Gastrocnemius medialis (tissue), 4 donors: ENCODE results near the gene FAM118B. TPM values are rescaled to one million over a fixed set of nuclear protein-coding genes. Genes with fewer than 3 reads are reported as not detected.

ENCODE experiments used
- ATAC-seq, 2 donors: fragments of 150-250 bp; one replicate each; pipeline ENCODE4 v1.9.1; 2016
- DNase-seq, 2 donors: peaks; one replicate each; pipeline ENCODE4 v3.0.0-alpha.2; 2019
- H3K27ac ChIP-seq, 4 donors: fragments of 200-600 bp; sonication (generic); 1 replicate in 1 of 4; 2 replicates in 3 of 4; pipeline ENCODE4 v1.5.1; 2016 to 2018; ENCODE audit warnings: mild to moderate bottlenecking in 2 of 4, moderate library complexity in 1 of 4
- H3K27me3 ChIP-seq, 3 donors: fragments of 200-600 bp; sonication (generic) in 2 of 3; 1 replicate in 1 of 3; 2 replicates in 2 of 3; pipeline versions ENCODE4 v1.5.1 to v1.6.0; 2016 to 2019; ENCODE audit warnings: mild to moderate bottlenecking in 1 of 3, moderate library complexity in 1 of 3
- H3K36me3 ChIP-seq, 2 donors: fragments of 200-600 bp; sonication (generic) in 1 of 2; one replicate each; pipeline ENCODE4 v1.5.1; 2017 to 2018
- H3K4me1 ChIP-seq, 2 donors: fragments of 200-600 bp; sonication (generic) in 1 of 2; one replicate each; pipeline ENCODE4 v1.5.1; 2016 to 2017; ENCODE audit warnings: mild to moderate bottlenecking in 2 of 2
- H3K4me3 ChIP-seq, 4 donors: fragments of 200-600 bp; sonication (generic) in 3 of 4; 1 replicate in 1 of 4; 2 replicates in 3 of 4; pipeline ENCODE4 v1.5.1; 2016 to 2019; ENCODE audit warnings: mild to moderate bottlenecking in 2 of 4
- H3K9me3 ChIP-seq, 3 donors: fragments of 200-600 bp; sonication (generic) in 2 of 3; 1 replicate in 1 of 3; 2 replicates in 2 of 3; pipeline ENCODE4 v1.5.1; 2016 to 2019
- POLR2A ChIP-seq, 2 donors: fragments of 450-650 bp; IDR thresholded peaks; one replicate each; pipeline ENCODE4 v1.6.1; 2017; ENCODE audit warnings: antibody characterized with exemption in 2 of 2, mild to moderate bottlenecking in 2 of 2, moderate library complexity in 2 of 2
- in situ Hi-C, 4 donors: fragments of 200-750 bp; cut with MboI; loops; one replicate each; pipeline versions ENCODE4 v1.15.0 to v1.8.0; 2017; ENCODE audit warnings: low sequenced_read_pairs in 4 of 4
- intact Hi-C: fragments of 100-400 bp; cut with DNase I; formaldehyde crosslinking; loops from one replicate; pipeline ENCODE4 v1.15.1; 2023; ENCODE audit warnings: low total_unique reads
- total RNA-seq, 4 donors: library from RNA; depleted of rRNA; stranded (reverse); fragments of >200 nt; gene quantifications; one replicate each; pipeline versions ENCODE4 v1.1.0 to v1.2.3, GENCODE V29; 2016
- TF ChIP-seq, protein P1 (sequence below), 5 experiments: fragments of 450-650 bp in 3 of 5; fragments of 200-600 bp in 2 of 5; sonication (generic) in 2 of 5; IDR thresholded peaks in 4 of 5; conservative IDR thresholded peaks in 1 of 5; 1 replicate in 4 of 5; 2 replicates in 1 of 5; pipeline ENCODE4 v1.5.1; 2016 to 2019; ENCODE audit warnings: antibody characterized with exemption in 5 of 5, mild to moderate bottlenecking in 3 of 5, moderate library complexity in 3 of 5

FAM118B gene
- total RNA-seq, 4 donors from 2014 or later, result 13.6 to 32.2 (median 23.2) TPM

GRCh38 chr11:126169291-126169690 is 42.3 kb upstream of the FAM118B start:
- intact Hi-C loops (no loop called here), in situ Hi-C loops (no loop called here)
- H3K9me3 ChIP-seq, result no peaks in the 10 kb centered on the region
- no peaks in the 10 kb centered on the region for H3K27me3 ChIP-seq
- no peak for DNase-seq
- TF ChIP-seq, protein P1, sequence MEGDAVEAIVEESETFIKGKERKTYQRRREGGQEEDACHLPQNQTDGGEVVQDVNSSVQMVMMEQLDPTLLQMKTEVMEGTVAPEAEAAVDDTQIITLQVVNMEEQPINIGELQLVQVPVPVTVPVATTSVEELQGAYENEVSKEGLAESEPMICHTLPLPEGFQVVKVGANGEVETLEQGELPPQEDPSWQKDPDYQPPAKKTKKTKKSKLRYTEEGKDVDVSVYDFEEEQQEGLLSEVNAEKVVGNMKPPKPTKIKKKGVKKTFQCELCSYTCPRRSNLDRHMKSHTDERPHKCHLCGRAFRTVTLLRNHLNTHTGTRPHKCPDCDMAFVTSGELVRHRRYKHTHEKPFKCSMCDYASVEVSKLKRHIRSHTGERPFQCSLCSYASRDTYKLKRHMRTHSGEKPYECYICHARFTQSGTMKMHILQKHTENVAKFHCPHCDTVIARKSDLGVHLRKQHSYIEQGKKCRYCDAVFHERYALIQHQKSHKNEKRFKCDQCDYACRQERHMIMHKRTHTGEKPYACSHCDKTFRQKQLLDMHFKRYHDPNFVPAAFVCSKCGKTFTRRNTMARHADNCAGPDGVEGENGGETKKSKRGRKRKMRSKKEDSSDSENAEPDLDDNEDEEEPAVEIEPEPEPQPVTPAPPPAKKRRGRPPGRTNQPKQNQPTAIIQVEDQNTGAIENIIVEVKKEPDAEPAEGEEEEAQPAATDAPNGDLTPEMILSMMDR (IDR thresholded peaks at IDR 0.05 in 4 of 5, conservative IDR thresholded peaks at IDR 0.05 in 1 of 5), result no peak
- TF ChIP-seq POLR2A (IDR thresholded peaks at IDR 0.05), result no peak
- H3K27ac ChIP-seq, result no peak overlapping the region
- no peak overlapping the region for H3K4me3 ChIP-seq
- no peaks in the 10 kb centered on the region for H3K4me1 ChIP-seq
- ATAC-seq, result no peak
- H3K36me3 ChIP-seq, result no peaks in the 10 kb centered on the region

GRCh38 chr11:126172596-126173038 is 39.0 kb upstream of the FAM118B start:
- Histone ChIP-seq H3K27me3 (no peaks in the 10 kb centered on the region), H3K9me3 (no peaks in the 10 kb centered on the region), H3K36me3 (no peaks in the 10 kb centered on the region), H3K4me1 (no peaks in the 10 kb centered on the region), H3K27ac (no peak overlapping the region), H3K4me3 (no peak overlapping the region)
- intact Hi-C loops, result no loop called here
- no peak for DNase-seq
- TF ChIP-seq, protein P1 (IDR thresholded peaks at IDR 0.05 in 4 of 5, conservative IDR thresholded peaks at IDR 0.05 in 1 of 5), result no peak
- peak; percentile 60 to 81 for ATAC-seq
- in situ Hi-C loops, result no loop called here

- intact Hi-C loops, result no loop called here
- no peak for TF ChIP-seq POLR2A (IDR thresholded peaks at IDR 0.05)
- TF ChIP-seq, protein P1 (IDR thresholded peaks at IDR 0.05 in 4 of 5, conservative IDR thresholded peaks at IDR 0.05 in 1 of 5), result no peak
- no peaks in the 10 kb centered on the region for H3K4me1 ChIP-seq
- DNase-seq (no peak), ATAC-seq (no peak)
- no peaks in the 10 kb centered on the region for H3K27me3 ChIP-seq
- H3K27ac ChIP-seq, result no peak overlapping the region
- in situ Hi-C loops, result no loop called here
- H3K9me3 ChIP-seq, result no peaks in the 10 kb centered on the region
- no peaks in the 10 kb centered on the region for H3K36me3 ChIP-seq
- no peak overlapping the region for H3K4me3 ChIP-seq
These were observed 38.3 kb upstream of the FAM118B start for GRCh38 chr11:126173257-126173656.

- Histone ChIP-seq H3K27me3 (no peaks in the 10 kb centered on the region), H3K36me3 (peaks cover 0 to 6% of the 10 kb centered on the region in 2 donors), H3K9me3 (no peaks in the 10 kb centered on the region), H3K4me3 (no peak overlapping the region), H3K27ac (no peak overlapping the region), H3K4me1 (no peaks in the 10 kb centered on the region)
- no peak for TF ChIP-seq POLR2A (IDR thresholded peaks at IDR 0.05)
- TF ChIP-seq, protein P1 (IDR thresholded peaks at IDR 0.05 in 4 of 5, conservative IDR thresholded peaks at IDR 0.05 in 1 of 5), result no peak
- no peak for DNase-seq
- intact Hi-C loops, result no loop called here
- ATAC-seq, result no peak
- in situ Hi-C loops, result no loop called here
These were observed 36.8 kb upstream of the FAM118B start for GRCh38 chr11:126174816-126175215.

GRCh38 chr11:126175393-126175792 is 36.2 kb upstream of the FAM118B start:
- in situ Hi-C loops (no loop called here), intact Hi-C loops (no loop called here)
- DNase-seq, result no peak
- no peak for ATAC-seq
- no peaks in the 10 kb centered on the region for H3K4me1 ChIP-seq
- H3K9me3 ChIP-seq, result no peaks in the 10 kb centered on the region
- no peak overlapping the region for H3K27ac ChIP-seq
- TF ChIP-seq, protein P1 (IDR thresholded peaks at IDR 0.05 in 4 of 5, conservative IDR thresholded peaks at IDR 0.05 in 1 of 5), result no peak
- TF ChIP-seq POLR2A (IDR thresholded peaks at IDR 0.05), result no peak
- no peaks in the 10 kb centered on the region for H3K27me3 ChIP-seq
- no peak overlapping the region for H3K4me3 ChIP-seq
- H3K36me3 ChIP-seq, result peaks cover 0 to 8% of the 10 kb centered on the region in 2 donors
